ENCODE results near the gene SAT1.

Gene SAT1

GRCh38 chrX:23813808-23814207, 30.8 kb downstream of the SAT1 start:
- TF ChIP-seq CTCF (IDR thresholded peaks at IDR 0.05; ENCODE audit: borderline replicate concordance, control extremely low read depth, extremely low read depth, insufficient read depth, missing control alignments), result no peak
- DNase-seq (ENCODE audit: low spot score), result no peak
- in situ Hi-C loops (cut with MboI; ENCODE audit: low sequenced_read_pairs, unreplicated experiment), result no loop called here

GRCh38 chrX:23815376-23815775, 32.4 kb downstream of the SAT1 start:
- in situ Hi-C loops (cut with MboI; ENCODE audit: low sequenced_read_pairs, unreplicated experiment), result no loop called here
- no peak for DNase-seq (ENCODE audit: low spot score)
- no peak for TF ChIP-seq CTCF (IDR thresholded peaks at IDR 0.05; ENCODE audit: borderline replicate concordance, control extremely low read depth, extremely low read depth, insufficient read depth, missing control alignments)

GRCh38 chrX:23816179-23816578, 33.2 kb downstream of the SAT1 start:
- in situ Hi-C loops (cut with MboI; ENCODE audit: low sequenced_read_pairs, unreplicated experiment), result no loop called here
- TF ChIP-seq CTCF (IDR thresholded peaks at IDR 0.05; ENCODE audit: borderline replicate concordance, control extremely low read depth, extremely low read depth, insufficient read depth, missing control alignments), result no peak
- no peak for DNase-seq (ENCODE audit: low spot score)

GRCh38 chrX:23817979-23818336, 35.0 kb downstream of the SAT1 start:
- in situ Hi-C loops (cut with MboI; ENCODE audit: low sequenced_read_pairs, unreplicated experiment), result no loop called here
- no peak for TF ChIP-seq CTCF (IDR thresholded peaks at IDR 0.05; ENCODE audit: borderline replicate concordance, control extremely low read depth, extremely low read depth, insufficient read depth, missing control alignments)
- DNase-seq (ENCODE audit: low spot score), result no peak

- DNase-seq (ENCODE audit: low spot score), result no peak
- in situ Hi-C loops (cut with MboI; ENCODE audit: low sequenced_read_pairs, unreplicated experiment), result no loop called here
- TF ChIP-seq CTCF (IDR thresholded peaks at IDR 0.05; ENCODE audit: borderline replicate concordance, control extremely low read depth, extremely low read depth, insufficient read depth, missing control alignments), result no peak
Measured at GRCh38 chrX:23819385-23820234, 36.6 kb downstream of the SAT1 start.

GRCh38 chrX:23820235-23820782, 37.3 kb downstream of the SAT1 start:
- in situ Hi-C loops (cut with MboI; ENCODE audit: low sequenced_read_pairs, unreplicated experiment), result no loop called here
- no peak for TF ChIP-seq CTCF (IDR thresholded peaks at IDR 0.05; ENCODE audit: borderline replicate concordance, control extremely low read depth, extremely low read depth, insufficient read depth, missing control alignments)
- DNase-seq (ENCODE audit: low spot score), result no peak
